ENCODE measurements around the gene KLK7.

The KLK7 gene

GRCh38 chr19:50983625-50984292 lies at the start of gene KLK7:
TSS of gene KLK7 (minus strand) at chr19:50983917. CDS start at chr19:50982399, 1,518 bp downstream.
- DNase-seq (ENCODE audit: low spot score), result peak; percentile 34

- no peak for DNase-seq (ENCODE audit: low spot score)
These were observed 48.1 kb upstream of the KLK7 start for GRCh38 chr19:51031880-51032225.

- no peak for DNase-seq (ENCODE audit: low spot score)
These were observed 47.6 kb upstream of the KLK7 start for GRCh38 chr19:51031220-51031879.

GRCh38 chr19:51030631-51031030 lies 46.9 kb upstream of the KLK7 start:
- peak; percentile 65 for DNase-seq (ENCODE audit: low spot score)

- peak; percentile 51 for DNase-seq (ENCODE audit: low spot score)
These were observed 46.0 kb upstream of the KLK7 start for GRCh38 chr19:51029718-51030117.

GRCh38 chr19:51027873-51028272 lies 44.2 kb upstream of the KLK7 start:
- DNase-seq (ENCODE audit: low spot score), result no peak

- no peak for DNase-seq (ENCODE audit: low spot score)
These were observed 43.5 kb upstream of the KLK7 start for GRCh38 chr19:51027126-51027806.

- DNase-seq (ENCODE audit: low spot score), result no peak
These were observed 42.8 kb upstream of the KLK7 start, which contains the start of gene KLK11 for GRCh38 chr19:51026554-51026831. TSS of gene KLK11 (minus strand) at chr19:51026616. CDS start at chr19:51025631, 985 bp downstream.

GRCh38 chr19:51025809-51026553 lies 42.3 kb upstream of the KLK7 start:
- no peak for DNase-seq (ENCODE audit: low spot score)

- DNase-seq (ENCODE audit: low spot score), result no peak
These were observed 41.7 kb upstream of the KLK7 start for GRCh38 chr19:51025401-51025800.

- no peak for DNase-seq (ENCODE audit: low spot score)
These were observed 41.2 kb upstream of the KLK7 start for GRCh38 chr19:51024924-51025323.

- no peak for DNase-seq (ENCODE audit: low spot score)
These were observed 40.2 kb upstream of the KLK7 start for GRCh38 chr19:51023946-51024345.

GRCh38 chr19:51022526-51022925 lies 38.8 kb upstream of the KLK7 start:
- no peak for DNase-seq (ENCODE audit: low spot score)

GRCh38 chr19:51020988-51021651 lies 37.4 kb upstream of the KLK7 start:
- peak; percentile 90 for DNase-seq (ENCODE audit: low spot score)

GRCh38 chr19:51019544-51019925 lies 35.8 kb upstream of the KLK7 start, which contains the start of gene KLK10:
TSS of gene KLK10 (minus strand) at chr19:51019709. CDS start at chr19:51019130, 579 bp downstream.
- DNase-seq (ENCODE audit: low spot score), result no peak

- no peak for DNase-seq (ENCODE audit: low spot score)
These were observed 35.2 kb upstream of the KLK7 start for GRCh38 chr19:51018745-51019543.

GRCh38 chr19:51016798-51017683 lies 33.3 kb upstream of the KLK7 start:
- peak; percentile 90 for DNase-seq (ENCODE audit: low spot score)

- DNase-seq (ENCODE audit: low spot score), result no peak
These were observed 32.1 kb upstream of the KLK7 start for GRCh38 chr19:51015691-51016267.

GRCh38 chr19:51014242-51014641 lies 30.5 kb upstream of the KLK7 start:
- no peak for DNase-seq (ENCODE audit: low spot score)

- no peak for DNase-seq (ENCODE audit: low spot score)
These were observed 29.0 kb upstream of the KLK7 start for GRCh38 chr19:51012661-51013190.

Measured in SW480 (cell line).